HepG2 (cell line): ENCODE data around the gene HCFC1R1. TPM values are rescaled to one million over a fixed set of nuclear protein-coding genes. Genes with fewer than 3 reads are reported as not detected.
A peak's percentile ranks its signal among the peaks of the same experiment; 100 is the strongest.

Source experiments
- ATF5 ChIP-seq: sonication (generic); formaldehyde crosslinking; IDR thresholded peaks from 2 replicates; pipeline ENCODE4 v1.4.0; 2020; ENCODE audit warnings: mild to moderate bottlenecking, low read depth, missing genetic modification reagents
- CHD4 ChIP-seq: fragments of 200-600 bp; sonication (generic); IDR thresholded peaks from 2 replicates; pipeline ENCODE4 v1.7.0; 2017; ENCODE audit warnings: mild to moderate bottlenecking, low read length, borderline replicate concordance
- GABPA ChIP-seq, 2 experiments: IDR thresholded peaks; 2 replicates each; pipeline ENCODE4 v1.6.1; 2011 to 2016; ENCODE audit warnings: low read depth in 2 of 2, low read length in 1 of 2, missing biosample characterization in 1 of 2, missing genetic modification characterization in 1 of 2
- IRF1 ChIP-seq: sonication (generic); formaldehyde crosslinking; IDR thresholded peaks from 2 replicates; pipeline ENCODE4 v1.4.0; 2020; ENCODE audit warnings: low read depth, mild to moderate bottlenecking, missing genetic modification reagents
- LCORL ChIP-seq, 2 experiments: fragments of 450-650 bp in 1 of 2; sonication (generic) in 1 of 2; formaldehyde crosslinking in 1 of 2; IDR thresholded peaks; 2 replicates each; pipeline versions ENCODE4 v1.5.0 to v1.6.1; 2017 to 2020; ENCODE audit warnings: antibody characterized with exemption in 1 of 2, missing genetic modification reagents in 1 of 2
- RFXANK ChIP-seq: IDR thresholded peaks from 2 replicates; pipeline ENCODE4 v1.6.1; 2016
- SRSF1 ChIP-seq: fragments of 200-400 bp; formaldehyde crosslinking; optimal IDR thresholded peaks from 2 replicates; pipeline ENCODE3; 2017; ENCODE audit warnings: mild to moderate bottlenecking, low read depth, low read length, moderate library complexity
- TOE1 ChIP-seq: sonication (generic); formaldehyde crosslinking; IDR thresholded peaks from 2 replicates; pipeline ENCODE4 v1.4.0; 2020; ENCODE audit warnings: mild to moderate bottlenecking, missing genetic modification reagents
- TRAFD1 ChIP-seq: sonication (generic); formaldehyde crosslinking; IDR thresholded peaks from 2 replicates; pipeline ENCODE4 v1.5.1; 2020; ENCODE audit warnings: missing genetic modification reagents, mild to moderate bottlenecking, borderline replicate concordance
- USF2 ChIP-seq, 2 experiments: sonication (generic) in 1 of 2; formaldehyde crosslinking in 1 of 2; IDR thresholded peaks; 2 replicates each; pipeline versions ENCODE4 v1.5.1 to v1.6.1; 2011 to 2020; ENCODE audit warnings: borderline replicate concordance in 1 of 2, low read depth in 1 of 2, low read length in 1 of 2, mild to moderate bottlenecking in 1 of 2, missing genetic modification reagents in 1 of 2, moderate library complexity in 1 of 2
- ZFP91 ChIP-seq: sonication (generic); formaldehyde crosslinking; IDR thresholded peaks from 2 replicates; pipeline ENCODE4 v1.9.0; 2022; ENCODE audit warnings: missing genetic modification reagents, mild to moderate bottlenecking, borderline replicate concordance
- ZMYM3 ChIP-seq: sonication (generic); formaldehyde crosslinking; IDR thresholded peaks from 2 replicates; pipeline ENCODE4 v1.5.1; 2020; ENCODE audit warnings: mild to moderate bottlenecking, missing genetic modification reagents
- ZNF121 ChIP-seq: sonication (generic); formaldehyde crosslinking; IDR thresholded peaks from 2 replicates; pipeline ENCODE4 v1.5.0; 2020; ENCODE audit warnings: mild to moderate bottlenecking, missing genetic modification reagents
- ZNF143 ChIP-seq: sonication (generic); formaldehyde crosslinking; IDR thresholded peaks from 2 replicates; pipeline ENCODE4 v1.4.0; 2020; ENCODE audit warnings: missing genetic modification reagents
- ZNF556 ChIP-seq: sonication (generic); formaldehyde crosslinking; IDR thresholded peaks from 2 replicates; pipeline ENCODE4 v1.4.0; 2020; ENCODE audit warnings: mild to moderate bottlenecking, missing genetic modification reagents, borderline replicate concordance
- ZNF563 ChIP-seq: sonication (generic); formaldehyde crosslinking; IDR thresholded peaks from 2 replicates; pipeline ENCODE4 v1.8.0; 2022; ENCODE audit warnings: mild to moderate bottlenecking, moderate library complexity, missing genetic modification reagents
- ZNF672 ChIP-seq: sonication (generic); formaldehyde crosslinking; IDR thresholded peaks from 2 replicates; pipeline ENCODE4 v1.8.1; 2022; ENCODE audit warnings: missing genetic modification reagents
- ZNF784 ChIP-seq: sonication (generic); formaldehyde crosslinking; IDR thresholded peaks from 2 replicates; pipeline ENCODE4 v1.5.1; 2020; ENCODE audit warnings: missing genetic modification reagents, mild to moderate bottlenecking, borderline replicate concordance
- polyA plus RNA-seq, 8 experiments: library from polyadenylated mRNA; depleted of rRNA in 3 of 8; stranded (reverse) in 7 of 8; unstranded in 1 of 8; fragments of >200 nt; fragmentation: Illumina TruSeq in 4 of 8; extraction: Trizol in 4 of 8; gene quantifications; 2 replicates each; pipeline versions ENCODE4 v1.2.1 to v1.2.3, GENCODE V29; 2011 to 2016; ENCODE audit warnings: low read depth in 4 of 8, missing spikeins in 1 of 8, mixed read lengths in 1 of 8; ENCODE audit not compliant: insufficient read depth in 1 of 8
- total RNA-seq, 5 experiments: library from RNA; depleted of rRNA; stranded (reverse); fragments of >200 nt; fragmentation: Illumina TruSeq; extraction: Trizol; gene quantifications; 2 replicates each; pipeline ENCODE4 v1.2.3, GENCODE V29; 2016; ENCODE audit warnings: low read depth in 1 of 5

The HCFC1R1 gene
- total and polyA plus RNA-seq, 2 of the 13 experiments (the other 11 are each of a cell fraction or from before 2014, with no cell fraction given): 13.8 to 16.1 TPM

- TF ChIP-seq ZNF784: peak; percentile 61; the same call in 1 of the 2 replicates
- no peak for TF ChIP-seq IRF1
- no peak for TF ChIP-seq ATF5 (CRISPR knock-in tag)
- TF ChIP-seq GABPA (IDR thresholded peaks at IDR 0.05; ENCODE audit: low read depth, low read length): no peak
- no peak for TF ChIP-seq GABPA (CRISPR knock-in tag; IDR thresholded peaks at IDR 0.05; ENCODE audit: low read depth)
- no peak; the same call in 1 of the 2 replicates for TF ChIP-seq ZNF556 (CRISPR knock-in tag)
- TF ChIP-seq RFXANK (CRISPR knock-in tag): no peak
- TF ChIP-seq ZFP91: no peak
- no peak for TF ChIP-seq USF2 (IDR thresholded peaks at IDR 0.05; ENCODE audit: low read depth, low read length)
- TF ChIP-seq USF2 (CRISPR knock-in tag; IDR thresholded peaks at IDR 0.05; ENCODE audit: borderline replicate concordance): no peak
- no peak for TF ChIP-seq LCORL (IDR thresholded peaks at IDR 0.05)
- peak; percentile 50; the same call in 1 of the 2 replicates for TF ChIP-seq LCORL (CRISPR knock-in tag; IDR thresholded peaks at IDR 0.05)
- no peak; the same call in 1 of the 2 replicates for TF ChIP-seq ZMYM3
- TF ChIP-seq ZNF672: no peak
- TF ChIP-seq ZNF143 (CRISPR knock-in tag): 0 out of 2 replicates have a peak, but pooled peaks have one; percentile 33
- no peak for TF ChIP-seq CHD4
- no peak for TF ChIP-seq TRAFD1 (CRISPR knock-in tag)
- TF ChIP-seq TOE1: no peak
- no peak for TF ChIP-seq SRSF1
- TF ChIP-seq ZNF563 (CRISPR knock-in tag): no peak
- TF ChIP-seq ZNF121 (CRISPR knock-in tag): no peak
Measured at GRCh38 chr16:3027983-3028715, 4.4 kb upstream of the HCFC1R1 start (continued).
